ENCODE data around the gene FEM1C. TPM values are rescaled to one million over a fixed set of nuclear protein-coding genes. Genes with fewer than 3 reads are reported as not detected.

FEM1C gene
- total RNA-seq, 1 donor from 2014 or later, result 16.3 TPM

DNA sequence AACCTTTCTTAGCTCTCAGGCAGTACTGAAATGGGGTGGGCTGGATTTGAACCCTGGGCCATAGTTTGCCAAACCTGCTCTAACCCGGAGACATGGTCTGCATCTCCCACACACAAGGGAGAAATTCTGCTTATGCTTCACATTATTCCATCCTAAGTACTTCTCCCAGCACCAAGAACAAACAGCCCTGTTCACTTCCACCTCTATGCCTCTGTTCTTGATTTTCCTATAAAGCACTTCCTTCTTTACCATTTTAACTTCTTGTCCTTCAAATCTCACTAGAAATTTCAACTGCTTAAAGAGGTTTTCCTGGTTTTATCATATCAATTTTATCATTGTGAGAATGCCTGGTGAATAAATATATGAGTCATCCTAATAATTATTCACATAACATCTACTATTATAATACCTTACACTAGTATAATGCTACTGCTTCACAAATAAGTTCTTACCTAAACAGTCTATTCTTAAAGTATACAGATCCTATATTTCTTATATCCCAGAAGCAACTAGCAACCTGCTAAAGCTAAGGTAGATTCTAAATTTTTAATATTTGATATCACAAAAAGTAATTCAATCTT is 12.7 kb downstream of the FEM1C start:
- Mint-ChIP-seq H3K27me3 (ENCODE audit: low read depth) (no peaks in the 10 kb centered on the region), H3K4me3 (no peak overlapping the region), H3K36me3 (ENCODE audit: low read depth) (peaks cover 21% of the 10 kb centered on the region), H3K27ac (ENCODE audit: unreplicated experiment) (no peak overlapping the region), H3K4me1 (peaks cover 33% of the 10 kb centered on the region), H3K9me3 (peaks cover 5% of the 10 kb centered on the region)
- TF ChIP-seq, protein P1, sequence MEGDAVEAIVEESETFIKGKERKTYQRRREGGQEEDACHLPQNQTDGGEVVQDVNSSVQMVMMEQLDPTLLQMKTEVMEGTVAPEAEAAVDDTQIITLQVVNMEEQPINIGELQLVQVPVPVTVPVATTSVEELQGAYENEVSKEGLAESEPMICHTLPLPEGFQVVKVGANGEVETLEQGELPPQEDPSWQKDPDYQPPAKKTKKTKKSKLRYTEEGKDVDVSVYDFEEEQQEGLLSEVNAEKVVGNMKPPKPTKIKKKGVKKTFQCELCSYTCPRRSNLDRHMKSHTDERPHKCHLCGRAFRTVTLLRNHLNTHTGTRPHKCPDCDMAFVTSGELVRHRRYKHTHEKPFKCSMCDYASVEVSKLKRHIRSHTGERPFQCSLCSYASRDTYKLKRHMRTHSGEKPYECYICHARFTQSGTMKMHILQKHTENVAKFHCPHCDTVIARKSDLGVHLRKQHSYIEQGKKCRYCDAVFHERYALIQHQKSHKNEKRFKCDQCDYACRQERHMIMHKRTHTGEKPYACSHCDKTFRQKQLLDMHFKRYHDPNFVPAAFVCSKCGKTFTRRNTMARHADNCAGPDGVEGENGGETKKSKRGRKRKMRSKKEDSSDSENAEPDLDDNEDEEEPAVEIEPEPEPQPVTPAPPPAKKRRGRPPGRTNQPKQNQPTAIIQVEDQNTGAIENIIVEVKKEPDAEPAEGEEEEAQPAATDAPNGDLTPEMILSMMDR (conservative IDR thresholded peaks at IDR 0.05), result no peak
- no peak for DNase-seq (ENCODE audit: low read depth, low spot score)

DNA sequence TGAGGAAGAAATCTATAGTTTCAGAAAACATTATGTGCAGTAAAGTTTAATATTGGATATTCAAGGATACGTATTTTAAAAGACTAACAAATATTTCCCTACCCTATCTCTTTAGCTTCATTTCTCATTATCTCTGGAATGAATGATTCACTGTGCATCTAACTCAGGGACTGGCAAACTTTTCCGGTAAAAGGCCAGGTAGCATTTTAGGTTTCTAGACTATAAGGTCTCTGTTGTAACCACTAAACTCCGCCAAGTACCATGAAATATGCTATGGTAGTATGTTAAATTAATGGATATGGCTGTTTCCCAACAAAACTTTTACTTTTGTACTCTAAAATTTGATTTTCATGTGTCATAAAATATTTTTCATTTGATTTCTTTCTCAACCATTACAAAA is 13.2 kb downstream of the FEM1C start:
- Mint-ChIP-seq H3K4me3 (no peak overlapping the region), H3K4me1 (peaks cover 28% of the 10 kb centered on the region), H3K9me3 (peaks cover 3% of the 10 kb centered on the region), H3K36me3 (ENCODE audit: low read depth) (peaks cover 18% of the 10 kb centered on the region), H3K27me3 (ENCODE audit: low read depth) (no peaks in the 10 kb centered on the region), H3K27ac (ENCODE audit: unreplicated experiment) (no peak overlapping the region)
- TF ChIP-seq, protein P1 (conservative IDR thresholded peaks at IDR 0.05), result no peak
- no peak for DNase-seq (ENCODE audit: low read depth, low spot score)

DNA sequence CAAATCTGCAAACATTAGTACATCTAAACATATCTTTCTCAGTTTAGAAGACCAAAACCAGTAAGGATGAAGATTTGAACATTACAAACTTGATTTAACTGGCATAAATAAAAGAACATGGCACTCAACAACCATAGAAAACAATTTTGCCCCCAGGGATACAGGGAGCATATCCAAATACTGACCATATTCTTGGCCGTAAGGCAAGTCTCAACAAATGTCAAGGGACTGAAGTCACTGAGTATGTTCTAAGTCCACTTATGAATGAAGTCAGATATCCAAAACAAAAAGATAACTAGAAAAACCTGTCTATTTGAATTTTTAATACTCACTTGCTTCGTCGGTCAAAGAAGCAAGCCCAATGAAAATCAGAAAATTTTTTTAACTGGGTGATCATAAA is 14.1 kb downstream of the FEM1C start:
- no peaks in the 10 kb centered on the region for H3K9me3 Mint-ChIP-seq
- H3K27me3 Mint-ChIP-seq (ENCODE audit: low read depth), result no peaks in the 10 kb centered on the region
- H3K4me1 Mint-ChIP-seq, result peaks cover 26% of the 10 kb centered on the region
- no peak overlapping the region for H3K27ac Mint-ChIP-seq (ENCODE audit: unreplicated experiment)
- peaks cover 11% of the 10 kb centered on the region for H3K36me3 Mint-ChIP-seq (ENCODE audit: low read depth)
- DNase-seq (ENCODE audit: low read depth, low spot score), result no peak
- H3K4me3 Mint-ChIP-seq, result no peak overlapping the region
- TF ChIP-seq, protein P1 (conservative IDR thresholded peaks at IDR 0.05), result no peak

DNA sequence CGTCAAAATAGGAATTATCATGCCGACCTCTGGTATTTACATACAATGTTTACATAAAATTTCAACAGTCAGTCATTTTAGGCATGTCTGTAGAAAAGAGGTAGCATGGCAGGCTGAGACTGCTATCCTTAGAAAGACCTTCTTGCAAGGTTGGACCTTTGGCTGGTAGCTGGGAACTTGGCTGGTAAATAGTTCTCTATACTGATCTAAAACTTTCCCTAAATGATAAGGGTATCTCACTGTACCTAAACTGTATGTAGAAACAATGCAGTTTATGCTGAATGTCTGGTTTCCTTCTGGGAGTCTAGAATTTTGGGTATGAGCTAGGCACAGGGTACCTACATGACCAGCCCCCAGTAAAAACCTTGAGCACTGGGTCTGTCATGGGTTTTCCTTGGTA is 18.0 kb downstream of the FEM1C start:
- no peak for DNase-seq (ENCODE audit: low read depth, low spot score)
- no peak overlapping the region for H3K27ac Mint-ChIP-seq (ENCODE audit: unreplicated experiment)
- H3K27me3 Mint-ChIP-seq (ENCODE audit: low read depth), result no peaks in the 10 kb centered on the region
- peaks cover 12% of the 10 kb centered on the region for H3K36me3 Mint-ChIP-seq (ENCODE audit: low read depth)
- H3K4me1 Mint-ChIP-seq, result peaks cover 11% of the 10 kb centered on the region
- H3K9me3 Mint-ChIP-seq, result no peaks in the 10 kb centered on the region
- no peak overlapping the region for H3K4me3 Mint-ChIP-seq
- TF ChIP-seq, protein P1 (conservative IDR thresholded peaks at IDR 0.05), result no peak

DNA sequence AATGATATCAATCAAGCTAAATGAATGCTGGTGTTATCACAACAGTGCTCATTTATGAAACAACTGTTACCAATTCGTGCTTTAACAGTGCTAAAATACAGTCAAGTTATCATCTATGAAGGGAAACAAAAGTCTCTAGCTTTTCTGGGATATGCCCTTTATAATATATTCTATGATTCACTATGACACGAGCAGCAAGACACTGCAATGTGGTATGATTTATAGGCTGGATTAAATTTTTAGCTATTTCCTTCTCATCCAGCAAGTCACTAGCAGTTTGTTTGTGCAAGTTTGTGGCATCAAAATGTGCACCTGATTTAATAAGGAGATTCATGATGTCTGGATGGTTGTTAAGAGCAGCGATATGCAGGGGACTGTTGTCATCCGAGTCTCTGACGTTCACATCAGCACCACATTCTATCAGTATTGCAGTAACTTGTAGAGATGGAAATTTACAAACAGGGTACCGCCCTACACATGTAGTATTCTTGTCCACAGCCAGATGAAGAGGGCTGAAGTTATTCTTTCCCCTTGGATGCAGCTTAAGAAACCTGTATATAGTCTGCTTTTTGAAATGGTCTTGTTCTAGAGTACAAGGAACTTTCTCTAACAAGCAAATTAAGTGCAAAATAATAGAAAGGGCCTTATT is 20.3 kb downstream of the FEM1C start:
- Mint-ChIP-seq H3K4me3 (no peak overlapping the region), H3K4me1 (peaks cover 7% of the 10 kb centered on the region), H3K27me3 (ENCODE audit: low read depth) (no peaks in the 10 kb centered on the region), H3K27ac (ENCODE audit: unreplicated experiment) (no peak overlapping the region), H3K36me3 (ENCODE audit: low read depth) (peaks cover 12% of the 10 kb centered on the region), H3K9me3 (no peaks in the 10 kb centered on the region)
- no peak for DNase-seq (ENCODE audit: low read depth, low spot score)
- TF ChIP-seq, protein P1 (conservative IDR thresholded peaks at IDR 0.05), result no peak
